Stimulated activated CD8-positive, alpha-beta memory T cell treated with anti-CD3 and anti-CD28 coated beads, Interleukin-7, amount 100 ng/mL, for 24 hours (primary cell): ENCODE measurements around the gene SPATC1L.
"Not testable (repeated sequence)": the region's sequence is repeated elsewhere in the genome, so short reads cannot be mapped to it uniquely, and the experiment has no call there.

Experiments
- DNase-seq: peaks from one replicate; pipeline ENCODE4 v3.0.0-alpha.2; 2020; ENCODE audit warnings: low read depth

Gene SPATC1L

DNA sequence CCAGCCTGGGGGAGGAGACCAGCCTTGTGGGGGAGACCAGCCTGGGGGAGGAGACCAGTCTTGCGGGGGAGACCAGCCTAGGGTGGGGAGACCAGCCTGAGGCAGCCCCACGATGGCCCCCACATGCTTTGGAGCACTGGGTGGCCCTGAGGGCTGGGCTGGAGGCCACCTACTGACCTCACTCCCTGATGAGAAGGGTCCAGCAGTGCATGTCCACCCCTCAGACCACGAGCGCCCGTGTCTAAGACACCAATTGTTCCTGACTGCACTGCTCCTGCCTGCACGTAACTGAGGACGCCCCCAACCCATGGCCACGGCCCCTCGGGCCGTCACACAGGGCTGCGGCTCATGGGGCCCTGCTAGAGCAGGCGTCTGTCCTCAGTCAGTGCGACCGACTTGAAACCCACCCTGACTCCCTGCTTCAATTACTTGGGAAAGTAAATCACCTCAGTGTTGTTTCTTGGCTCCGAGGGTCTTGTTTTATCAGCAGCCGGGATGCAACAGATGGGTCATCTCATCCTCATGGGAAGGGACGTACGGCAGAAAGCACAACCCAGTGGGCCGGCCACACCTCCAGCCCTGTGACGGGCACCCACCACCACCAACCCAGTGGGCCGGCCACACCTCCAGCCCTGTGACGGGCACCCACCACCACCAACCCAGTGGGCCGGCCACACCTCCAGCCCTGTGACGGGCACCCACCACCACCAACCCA, at the start of gene SPATC1L:
Gene SPATC1L, minus strand, starts transcription at position 550 of the 715 bp plus-strand sequence. CDS start 1,643 bp downstream, outside the sequence.
- DNase-seq: peak; percentile 31

DNA sequence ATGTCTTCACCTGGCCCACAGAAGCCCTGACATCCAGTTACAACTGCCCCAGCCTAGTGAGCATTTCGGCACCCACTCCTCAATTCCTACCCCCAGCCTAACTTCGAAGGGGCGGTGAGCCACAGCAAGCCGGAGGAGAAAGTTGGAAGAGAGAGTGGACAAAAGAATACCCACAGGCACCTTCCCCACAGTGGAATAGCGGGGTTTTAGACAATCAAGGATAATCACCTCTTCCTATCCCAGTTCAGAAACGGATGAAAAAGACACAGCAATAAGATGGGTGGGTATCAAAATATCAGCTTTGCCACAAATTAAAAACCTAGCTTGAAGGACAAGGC, 45.6 kb upstream of the SPATC1L start:
- DNase-seq: no peak

- DNase-seq: no peak
Observed at GRCh38 chr21:46229133-46229922, 45.1 kb upstream of the SPATC1L start.

GRCh38 chr21:46228345-46229051, 44.2 kb upstream of the SPATC1L start, which contains the start of gene LSS:
Gene LSS (minus strand): TSS chr21:46228774. CDS start chr21:46228745, 29 bp downstream.
- peak; percentile 92 for DNase-seq

DNA sequence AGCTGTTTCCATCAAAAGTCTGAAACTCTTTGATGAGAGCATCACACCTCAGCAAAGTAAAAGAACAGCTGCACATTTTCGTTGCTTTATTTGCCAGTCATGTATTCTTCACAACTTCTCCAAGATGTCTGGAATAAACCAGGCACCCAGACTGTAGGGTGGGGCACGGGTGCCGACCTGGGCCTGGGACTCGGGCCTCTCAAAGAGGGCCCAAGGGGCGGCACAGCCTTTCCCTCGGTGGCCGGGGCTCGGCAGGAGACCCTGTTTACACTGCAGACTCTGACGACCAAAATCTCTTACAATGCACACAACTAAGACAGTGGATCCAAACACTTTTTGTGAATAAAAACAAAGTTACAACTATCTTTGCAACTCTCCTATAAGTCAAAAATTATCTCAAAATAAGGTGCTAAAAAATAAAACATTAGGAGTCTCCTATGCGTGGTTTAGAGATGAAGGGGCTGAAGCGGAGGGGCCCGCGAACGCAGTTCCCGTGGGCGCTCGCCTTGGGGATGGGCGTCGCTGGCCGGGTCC, 43.6 kb upstream of the SPATC1L start:
- no peak for DNase-seq

- no peak for DNase-seq
Observed at GRCh38 chr21:46226920-46227599, 42.8 kb upstream of the SPATC1L start.

GRCh38 chr21:46226146-46226545, 41.9 kb upstream of the SPATC1L start:
- DNase-seq: no peak

DNA sequence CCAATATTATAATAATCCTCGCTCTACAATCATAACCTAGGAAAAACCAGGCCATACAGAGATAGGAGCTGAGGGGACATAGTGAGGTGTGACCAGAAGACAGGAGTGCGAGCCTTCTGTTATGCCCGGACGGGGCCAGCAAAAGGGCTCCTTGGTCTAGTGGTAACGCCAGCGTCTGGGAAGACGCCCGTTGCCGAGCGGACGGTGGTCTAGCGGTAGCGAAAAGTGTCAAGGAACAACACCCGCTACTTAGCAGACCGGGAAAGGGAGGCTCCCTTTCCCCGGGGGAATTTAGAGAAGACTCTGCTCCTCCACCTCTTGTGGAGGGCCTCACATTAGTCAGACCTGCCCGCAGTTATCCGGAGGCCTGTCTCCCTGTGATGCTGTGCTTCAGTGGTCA, 39.4 kb upstream of the SPATC1L start:
- DNase-seq: not testable (repeated sequence)

GRCh38 chr21:46223217-46223616, 39.0 kb upstream of the SPATC1L start:
- DNase-seq: no peak

GRCh38 chr21:46222436-46223116, 38.3 kb upstream of the SPATC1L start:
- no peak for DNase-seq

- no peak for DNase-seq
Observed at GRCh38 chr21:46221664-46222435, 37.6 kb upstream of the SPATC1L start.

DNA sequence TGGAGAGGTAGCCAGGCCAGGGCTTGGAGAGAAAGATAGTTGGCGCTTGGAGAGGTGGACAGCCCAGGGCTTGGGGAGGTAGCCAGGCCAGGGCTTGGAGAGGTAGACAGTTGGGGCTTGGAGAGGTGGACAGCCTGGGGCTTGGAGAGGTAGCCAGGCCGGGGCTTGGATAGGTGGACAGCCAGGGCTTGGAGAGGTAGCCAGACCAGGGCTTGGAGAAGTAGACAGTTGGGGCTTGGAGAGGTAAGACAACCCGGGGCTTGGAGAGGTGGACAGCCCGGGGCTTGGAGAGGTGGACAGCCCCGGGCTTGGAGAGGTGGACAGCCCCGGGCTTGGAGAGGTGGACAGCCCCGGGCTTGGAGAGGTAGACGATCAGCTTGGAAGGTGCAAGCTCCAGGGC, 36.6 kb upstream of the SPATC1L start:
- DNase-seq: no peak

DNA sequence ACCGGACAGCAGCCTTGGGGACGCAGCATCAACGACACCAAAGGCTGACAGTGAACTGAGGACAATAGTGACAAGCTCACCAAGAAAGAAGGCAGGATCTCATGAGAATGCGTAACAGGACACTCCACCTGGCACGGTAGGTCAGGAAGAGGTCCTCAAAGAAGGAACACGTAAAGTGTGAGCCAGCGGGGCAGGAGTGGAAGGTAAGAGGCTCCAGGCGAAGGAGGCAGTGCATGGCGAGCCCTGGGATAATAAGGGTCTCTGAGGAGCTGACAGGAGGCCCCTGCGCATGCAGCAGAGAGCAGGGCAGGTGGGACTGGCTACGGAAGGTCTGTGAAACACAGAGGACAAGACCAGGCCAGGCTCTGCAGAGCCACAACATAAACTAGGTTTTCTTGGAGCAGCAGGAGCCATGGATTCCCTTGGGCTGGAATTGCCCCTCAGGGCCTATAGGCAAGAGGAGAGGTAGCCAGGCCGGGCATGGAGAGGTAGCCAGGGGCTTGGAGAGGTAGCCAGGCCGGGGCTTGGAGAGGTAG, 36.1 kb upstream of the SPATC1L start:
- no peak for DNase-seq

DNA sequence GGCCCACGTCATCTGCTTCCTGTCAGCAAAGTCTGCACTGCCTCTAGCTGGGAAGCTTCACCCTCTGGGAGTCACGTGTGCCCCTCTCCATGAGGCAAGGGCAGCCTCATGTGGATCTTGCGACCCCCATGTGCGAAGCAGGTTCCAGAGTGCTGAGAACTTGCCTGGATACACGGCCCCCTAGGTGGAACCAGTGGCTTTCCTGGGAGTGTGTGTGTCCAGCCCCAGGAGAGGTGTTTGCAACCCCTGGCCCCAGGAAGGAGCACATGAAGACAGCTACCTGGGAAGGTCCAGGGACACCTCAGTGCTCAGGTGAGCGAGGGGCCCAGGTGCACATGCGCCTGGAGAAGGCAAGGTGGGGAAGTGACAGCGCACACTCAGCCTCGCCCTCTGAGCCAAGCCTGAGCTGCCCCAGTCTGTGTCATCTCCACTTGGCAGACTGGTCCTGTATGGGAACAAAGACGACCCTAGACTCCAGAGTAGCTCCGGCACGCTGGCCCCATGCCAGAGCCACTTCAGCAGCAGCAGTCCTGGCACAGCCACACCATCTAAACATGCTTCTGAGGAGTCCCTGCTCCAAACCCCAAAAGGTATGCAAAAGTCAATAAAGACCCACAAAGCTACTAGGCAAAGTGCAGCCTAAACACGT, 35.5 kb upstream of the SPATC1L start:
- DNase-seq: no peak

- no peak for DNase-seq
Observed at GRCh38 chr21:46218906-46219590, 34.8 kb upstream of the SPATC1L start.

- no peak for DNase-seq
Observed at GRCh38 chr21:46217511-46218196, 33.4 kb upstream of the SPATC1L start.

DNA sequence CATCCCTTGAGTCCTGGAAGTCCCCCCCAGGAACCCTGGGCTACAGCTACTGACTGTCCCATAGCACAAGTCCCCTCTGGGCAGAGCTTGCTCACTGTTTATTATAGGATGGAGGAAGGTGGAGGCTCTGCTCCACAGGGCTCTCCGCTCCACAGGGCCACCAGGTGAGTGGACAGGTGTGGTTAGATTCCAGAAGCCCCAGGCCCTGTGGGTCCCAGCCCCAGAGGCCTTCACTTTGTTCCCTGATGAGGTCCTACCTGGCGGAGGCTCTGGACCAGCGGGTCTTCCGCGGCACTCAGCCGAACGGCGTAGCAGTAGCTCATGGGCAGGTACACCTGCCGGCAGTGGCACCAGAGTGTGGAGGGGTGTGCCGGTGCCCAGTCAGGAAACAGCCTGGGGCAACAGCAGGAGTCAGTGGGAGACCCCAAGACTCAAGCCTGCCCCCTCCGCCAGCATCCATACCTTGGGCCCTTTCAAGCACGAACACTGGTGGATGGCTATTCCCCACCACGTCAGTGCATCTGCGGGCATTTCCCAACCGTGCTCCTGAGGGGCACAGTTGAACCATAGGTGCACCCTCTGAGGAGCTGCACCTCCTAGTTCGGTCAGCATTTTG, 32.0 kb upstream of the SPATC1L start:
- no peak for DNase-seq
